ENCODE measurements around the gene WDR86.

The WDR86 gene

DNA sequence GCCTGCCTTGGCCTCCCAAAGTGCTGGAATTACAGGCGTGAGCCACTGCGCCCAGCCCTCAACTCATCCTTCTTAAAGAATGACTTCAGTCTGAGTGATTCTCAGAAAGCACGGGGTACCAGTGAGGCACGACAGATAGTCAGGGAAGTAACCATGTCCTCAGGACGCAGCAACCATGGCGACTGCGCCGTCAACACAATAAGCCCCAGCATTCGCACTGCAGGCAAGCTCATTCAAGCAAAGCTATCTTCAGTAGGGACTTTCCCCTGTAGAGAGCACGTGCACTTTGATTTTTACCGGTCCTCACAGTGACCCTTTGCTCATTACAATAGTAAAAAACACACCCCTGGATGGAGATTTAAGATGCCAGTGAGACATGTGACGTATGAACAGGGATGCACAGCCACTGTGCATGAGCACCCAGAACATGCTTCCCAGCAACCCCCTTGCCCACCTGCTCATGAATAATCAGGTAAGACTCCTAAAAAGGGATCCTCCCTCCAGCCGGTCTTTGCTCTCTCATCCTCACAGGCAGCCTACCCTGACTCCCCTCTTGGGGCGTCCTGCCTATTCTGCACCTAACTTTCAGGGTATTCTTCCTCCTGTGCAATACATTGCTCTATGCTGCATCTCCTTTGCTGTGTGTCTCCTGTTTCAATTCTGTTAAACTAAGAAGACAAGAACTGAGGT lies 9.1 kb downstream of the WDR86 start:
- no peak overlapping the region for H3K4me3 Mint-ChIP-seq
- intact Hi-C loops (cut with micrococcal nuclease) = no loop called here
- peaks cover 32% of the 10 kb centered on the region for H3K27me3 Mint-ChIP-seq
- no peaks in the 10 kb centered on the region for H3K36me3 Mint-ChIP-seq (ENCODE audit: low read depth)
- H3K9me3 Mint-ChIP-seq = peaks cover 14% of the 10 kb centered on the region
- H3K27ac Mint-ChIP-seq = no peak overlapping the region
- peaks cover 42% of the 10 kb centered on the region for H3K4me1 Mint-ChIP-seq (ENCODE audit: low read depth)

GRCh38 chr7:151399906-151400305 lies 9.9 kb downstream of the WDR86 start:
- no peak overlapping the region for H3K27ac Mint-ChIP-seq
- H3K9me3 Mint-ChIP-seq = peaks cover 14% of the 10 kb centered on the region
- no peaks in the 10 kb centered on the region for H3K36me3 Mint-ChIP-seq (ENCODE audit: low read depth)
- no peak overlapping the region for H3K4me3 Mint-ChIP-seq
- H3K4me1 Mint-ChIP-seq (ENCODE audit: low read depth) = peaks cover 33% of the 10 kb centered on the region
- H3K27me3 Mint-ChIP-seq = peaks cover 27% of the 10 kb centered on the region
- intact Hi-C loops (cut with micrococcal nuclease) = no loop called here

DNA sequence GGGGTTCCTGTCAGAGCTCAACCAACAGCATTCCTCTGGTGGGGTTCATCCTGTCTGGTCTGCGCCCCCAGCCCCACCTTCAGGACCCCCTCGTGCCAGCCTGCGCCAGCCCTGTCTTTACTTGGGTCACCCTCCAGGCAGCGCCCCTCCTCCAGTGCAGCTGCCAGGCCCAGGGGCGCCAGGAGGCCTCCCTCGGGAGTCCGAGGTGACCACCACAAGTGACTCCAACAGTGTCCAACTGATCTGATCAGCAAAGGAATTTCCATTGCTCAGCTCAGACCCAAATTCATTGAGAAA lies 10.6 kb downstream of the WDR86 start:
- Mint-ChIP-seq H3K4me3 (no peak overlapping the region), H3K27me3 (peaks cover 30% of the 10 kb centered on the region), H3K4me1 (ENCODE audit: low read depth) (peaks cover 27% of the 10 kb centered on the region), H3K9me3 (peaks cover 14% of the 10 kb centered on the region), H3K36me3 (ENCODE audit: low read depth) (no peaks in the 10 kb centered on the region), H3K27ac (no peak overlapping the region)
- intact Hi-C loops (cut with micrococcal nuclease) = no loop called here

DNA sequence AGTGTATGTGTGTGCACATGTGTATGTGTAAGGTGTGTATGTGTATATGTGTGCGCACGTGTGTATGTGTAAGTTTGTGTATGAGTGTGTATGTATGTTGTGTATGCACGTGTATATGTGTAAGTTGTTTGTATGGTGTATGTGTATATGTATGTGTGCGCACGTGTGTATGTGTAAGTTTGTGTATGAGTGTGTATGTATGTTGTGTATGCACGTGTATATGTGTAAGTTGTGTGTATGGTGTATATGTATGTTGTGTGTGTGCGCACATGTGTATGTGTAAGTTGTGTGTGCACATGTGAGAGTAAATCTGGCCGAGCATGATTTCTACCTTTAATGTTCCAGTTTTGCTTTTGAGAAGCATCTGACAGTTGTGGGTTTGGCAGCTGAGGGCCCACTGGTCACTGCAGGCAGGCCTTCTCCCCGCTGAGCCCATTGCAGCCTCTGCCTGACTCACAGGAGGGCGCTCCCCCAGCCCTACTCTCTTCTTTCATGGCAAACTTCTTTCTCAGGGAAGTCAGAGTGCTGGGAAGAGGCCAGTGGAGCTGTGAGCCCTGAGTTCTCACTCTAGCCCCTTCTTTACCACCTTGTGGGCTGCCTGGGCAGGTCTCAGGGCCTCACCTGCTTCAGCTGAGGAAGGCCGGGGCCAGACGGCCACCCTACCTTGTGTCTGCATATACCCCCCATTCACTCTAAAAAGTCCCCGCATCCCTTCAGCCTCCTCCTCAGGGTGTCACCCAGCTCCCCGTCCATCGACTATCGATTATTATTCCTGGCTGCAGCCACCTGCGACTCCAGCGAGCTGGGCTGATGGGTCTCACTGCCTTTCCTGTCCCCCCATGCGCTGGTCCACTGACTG lies 11.2 kb downstream of the WDR86 start:
- no peak overlapping the region for H3K27ac Mint-ChIP-seq
- peaks cover 21% of the 10 kb centered on the region for H3K4me1 Mint-ChIP-seq (ENCODE audit: low read depth)
- H3K9me3 Mint-ChIP-seq = peaks cover 14% of the 10 kb centered on the region
- H3K36me3 Mint-ChIP-seq (ENCODE audit: low read depth) = no peaks in the 10 kb centered on the region
- intact Hi-C loops (cut with micrococcal nuclease) = no loop called here
- H3K4me3 Mint-ChIP-seq = no peak overlapping the region
- peaks cover 35% of the 10 kb centered on the region for H3K27me3 Mint-ChIP-seq

GRCh38 chr7:151397026-151397425 lies 12.8 kb downstream of the WDR86 start:
- Mint-ChIP-seq H3K36me3 (ENCODE audit: low read depth) (no peaks in the 10 kb centered on the region), H3K4me1 (ENCODE audit: low read depth) (peaks cover 17% of the 10 kb centered on the region), H3K27ac (peak overlapping the region; percentile 35), H3K27me3 (peaks cover 46% of the 10 kb centered on the region), H3K4me3 (no peak overlapping the region), H3K9me3 (peaks cover 14% of the 10 kb centered on the region)
- intact Hi-C loops (cut with micrococcal nuclease) = no loop called here

DNA sequence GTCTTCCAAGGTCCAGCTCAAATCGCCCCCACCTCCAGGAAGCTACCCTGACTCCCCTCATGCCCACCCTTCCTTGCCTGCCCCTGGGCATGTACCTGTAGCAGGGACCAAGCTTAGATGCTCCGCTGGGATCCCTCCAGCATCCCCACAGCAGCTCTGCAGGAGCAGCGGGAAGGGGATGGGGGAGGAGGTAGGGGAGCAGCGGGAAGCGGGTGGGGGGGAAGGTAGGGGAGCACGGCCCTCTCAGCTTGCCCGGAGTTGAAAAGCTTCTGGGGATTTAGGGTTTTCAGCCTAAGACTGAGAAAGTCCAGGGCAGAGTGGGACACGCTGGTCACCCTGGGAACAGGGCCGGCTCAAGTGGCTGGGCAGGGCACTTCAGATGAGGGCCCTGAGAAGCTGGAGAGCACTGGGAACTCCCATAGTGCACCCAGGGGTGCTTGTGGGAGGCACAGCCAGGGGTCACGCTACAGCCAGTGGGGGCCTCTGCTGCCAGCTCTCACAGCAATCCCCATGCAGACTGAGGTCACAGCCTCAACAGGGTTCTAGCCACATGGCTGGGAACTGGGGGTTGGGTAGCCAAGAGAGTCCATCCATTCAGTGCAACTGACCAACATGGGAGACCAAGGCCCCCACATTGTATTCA lies 13.4 kb downstream of the WDR86 start:
- Mint-ChIP-seq H3K27ac (no peak overlapping the region), H3K9me3 (peaks cover 14% of the 10 kb centered on the region), H3K4me3 (no peak overlapping the region), H3K4me1 (ENCODE audit: low read depth) (peaks cover 16% of the 10 kb centered on the region), H3K36me3 (ENCODE audit: low read depth) (no peaks in the 10 kb centered on the region), H3K27me3 (peaks cover 48% of the 10 kb centered on the region)
- intact Hi-C loops (cut with micrococcal nuclease) = no loop called here

- H3K4me1 Mint-ChIP-seq (ENCODE audit: low read depth) = peaks cover 30% of the 10 kb centered on the region
- H3K36me3 Mint-ChIP-seq (ENCODE audit: low read depth) = no peaks in the 10 kb centered on the region
- peaks cover 50% of the 10 kb centered on the region for H3K27me3 Mint-ChIP-seq
- no peak overlapping the region for H3K4me3 Mint-ChIP-seq
- H3K9me3 Mint-ChIP-seq = peaks cover 14% of the 10 kb centered on the region
- no peak overlapping the region for H3K27ac Mint-ChIP-seq
- intact Hi-C loops (cut with micrococcal nuclease) = no loop called here
Observed at GRCh38 chr7:151395036-151395367, 14.8 kb downstream of the WDR86 start.

DNA sequence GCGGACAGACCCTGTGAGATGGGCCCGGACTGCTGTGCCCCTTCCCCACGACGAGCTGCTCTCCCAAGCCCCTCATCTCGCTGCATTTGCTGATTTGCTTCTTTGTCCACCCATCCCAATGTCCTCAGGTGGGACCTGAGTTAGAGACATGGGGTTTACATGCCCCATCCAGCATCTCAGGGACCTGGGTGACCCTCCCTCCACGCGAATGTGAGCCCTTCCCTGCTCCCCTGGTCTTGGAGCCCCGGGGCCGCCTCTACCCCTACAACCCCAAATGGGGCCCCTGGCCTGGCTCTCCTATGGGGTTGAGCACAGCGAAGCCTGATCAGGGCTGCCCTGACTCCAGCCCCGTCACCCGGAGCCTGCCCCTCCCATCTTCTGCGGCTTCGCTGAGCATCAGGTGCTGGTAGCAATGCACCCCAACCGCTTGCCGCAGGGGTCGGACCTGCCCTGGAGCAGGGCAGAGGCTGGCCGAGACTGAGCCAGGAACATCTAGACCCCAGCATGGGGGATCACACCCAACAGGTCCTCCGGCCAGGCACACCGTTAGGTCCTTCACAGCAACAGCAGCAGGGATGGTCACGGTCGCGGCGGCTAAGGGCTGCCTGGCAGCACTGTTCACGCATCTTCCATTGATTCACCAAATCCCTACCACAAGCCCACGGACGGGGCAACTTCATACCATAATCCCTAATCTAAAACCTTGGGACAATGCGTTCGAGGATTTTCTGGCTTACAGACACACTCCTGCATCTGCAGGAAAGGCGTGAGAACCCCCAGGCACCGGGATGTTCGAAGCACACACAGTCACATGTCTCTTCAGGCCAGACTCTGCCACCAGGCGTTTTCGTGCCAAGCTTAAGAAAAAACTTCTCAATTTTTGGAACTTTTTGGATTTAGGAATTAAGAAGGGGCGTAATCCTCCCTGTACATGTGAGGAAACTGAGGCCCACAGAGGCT lies 15.5 kb downstream of the WDR86 start:
- no peaks in the 10 kb centered on the region for H3K36me3 Mint-ChIP-seq (ENCODE audit: low read depth)
- H3K4me3 Mint-ChIP-seq = no peak overlapping the region
- intact Hi-C loops (cut with micrococcal nuclease) = no loop called here
- peaks cover 14% of the 10 kb centered on the region for H3K9me3 Mint-ChIP-seq
- H3K4me1 Mint-ChIP-seq (ENCODE audit: low read depth) = peaks cover 36% of the 10 kb centered on the region
- peaks cover 53% of the 10 kb centered on the region for H3K27me3 Mint-ChIP-seq
- no peak overlapping the region for H3K27ac Mint-ChIP-seq

- Mint-ChIP-seq H3K4me1 (ENCODE audit: low read depth) (peaks cover 35% of the 10 kb centered on the region), H3K36me3 (ENCODE audit: low read depth) (no peaks in the 10 kb centered on the region), H3K4me3 (no peak overlapping the region), H3K27ac (peak overlapping the region; percentile 51), H3K27me3 (peaks cover 61% of the 10 kb centered on the region), H3K9me3 (peaks cover 13% of the 10 kb centered on the region)
- intact Hi-C loops (cut with micrococcal nuclease) = no loop called here
Observed at GRCh38 chr7:151393031-151393977, 16.5 kb downstream of the WDR86 start.

DNA sequence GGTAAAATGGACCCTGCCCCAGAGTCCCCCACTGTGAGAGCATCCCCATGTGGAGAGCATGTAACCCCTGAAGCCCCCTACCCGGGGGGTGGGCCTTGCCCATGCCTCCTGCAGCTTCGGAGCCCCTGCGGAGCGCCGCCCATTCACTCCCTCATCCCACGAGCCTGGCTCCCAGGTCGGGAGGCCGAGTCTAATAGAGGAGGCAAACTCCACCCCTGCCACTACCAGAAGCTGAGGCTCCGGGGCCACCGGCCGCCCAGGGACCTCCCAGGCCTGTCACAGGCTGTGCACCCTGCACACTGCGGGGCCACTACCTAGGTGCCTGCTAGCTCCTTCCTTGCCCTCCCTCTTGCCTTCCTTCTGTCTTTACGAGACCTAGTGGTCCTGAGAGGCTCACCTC lies 17.4 kb downstream of the WDR86 start:
- Mint-ChIP-seq H3K27ac (peak overlapping the region; percentile 51), H3K36me3 (ENCODE audit: low read depth) (no peaks in the 10 kb centered on the region), H3K9me3 (peaks cover 5% of the 10 kb centered on the region), H3K27me3 (peaks cover 65% of the 10 kb centered on the region), H3K4me3 (no peak overlapping the region), H3K4me1 (ENCODE audit: low read depth) (peaks cover 29% of the 10 kb centered on the region)
- intact Hi-C loops (cut with micrococcal nuclease) = no loop called here

- H3K27me3 Mint-ChIP-seq = peaks cover 69% of the 10 kb centered on the region
- no peak overlapping the region for H3K4me3 Mint-ChIP-seq
- H3K36me3 Mint-ChIP-seq (ENCODE audit: low read depth) = no peaks in the 10 kb centered on the region
- peaks cover 29% of the 10 kb centered on the region for H3K4me1 Mint-ChIP-seq (ENCODE audit: low read depth)
- intact Hi-C loops (cut with micrococcal nuclease) = no loop called here
- no peak overlapping the region for H3K27ac Mint-ChIP-seq
- peaks cover under 1% of the 10 kb centered on the region for H3K9me3 Mint-ChIP-seq
Observed at GRCh38 chr7:151392002-151392401, 17.8 kb downstream of the WDR86 start.

GRCh38 chr7:151391358-151391730 lies 18.5 kb downstream of the WDR86 start:
- H3K4me1 Mint-ChIP-seq (ENCODE audit: low read depth) = peaks cover 29% of the 10 kb centered on the region

More at GRCh38 chr7:151391358-151391730, 18.5 kb downstream of the WDR86 start:
- Mint-ChIP-seq H3K27ac (no peak overlapping the region), H3K27me3 (peaks cover 74% of the 10 kb centered on the region), H3K36me3 (ENCODE audit: low read depth) (no peaks in the 10 kb centered on the region), H3K4me3 (no peak overlapping the region), H3K9me3 (no peaks in the 10 kb centered on the region)
- intact Hi-C loops (cut with micrococcal nuclease) = no loop called here

All from dendritic cell treated with granulocyte-macrophage colony-stimulating factor and Interleukin-4, amounts not matched to agents 40 ng/mL and 50 ng/mL, for 4 days (primary cell).